ENCODE data around the gene KRTAP10-12.
"Not testable (repeated sequence)": the region's sequence is repeated elsewhere in the genome, so short reads cannot be mapped to it uniquely, and the experiment has no call there.

The KRTAP10-12 gene

DNA sequence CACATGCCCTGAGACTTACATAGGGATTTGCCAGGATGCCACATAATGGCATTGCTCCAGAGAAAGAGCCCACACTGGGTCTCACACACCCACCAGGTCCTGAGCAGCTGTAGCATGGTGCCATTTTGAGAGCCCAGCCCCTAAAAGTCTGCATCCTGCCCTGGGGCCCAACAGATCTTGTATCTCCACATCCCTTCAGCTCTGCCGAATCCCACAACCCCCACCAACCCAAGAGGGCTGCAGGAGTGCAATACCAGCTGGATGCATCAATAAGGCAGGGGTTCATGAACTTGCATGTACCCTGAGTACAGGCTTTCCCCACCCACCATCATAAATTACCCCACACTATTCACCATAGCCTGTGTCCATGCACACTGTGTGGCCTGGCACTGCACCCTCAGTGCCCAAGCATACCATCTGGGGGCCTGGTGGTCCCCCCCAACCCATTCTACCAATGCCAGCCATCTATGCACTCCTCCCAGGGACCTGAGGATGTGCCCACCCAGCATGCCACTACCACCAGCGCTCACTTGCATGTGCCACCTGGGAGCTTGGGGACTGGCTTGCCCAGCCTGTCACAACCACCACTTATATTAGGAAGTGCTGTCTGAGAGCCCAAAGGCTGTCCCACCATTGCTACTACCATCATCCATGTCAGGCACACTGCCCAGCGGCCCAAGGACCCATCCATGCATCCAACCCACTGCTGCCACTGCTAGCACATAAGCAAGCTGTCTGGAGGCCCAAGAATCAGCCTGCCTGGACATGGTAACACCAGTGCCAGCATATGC is 26.1 kb upstream of the KRTAP10-12 start:
- H3K4me1 ChIP-seq (ENCODE audit: control insufficient read depth, insufficient read depth, low read length, poor library complexity, severe bottlenecking), result no peaks in the 10 kb centered on the region
- no peaks in the 10 kb centered on the region for H3K27me3 ChIP-seq (replicated peaks; ENCODE audit: control insufficient read depth, insufficient read depth, low read length, poor library complexity, severe bottlenecking)
- H3K9me3 ChIP-seq (ENCODE audit: control insufficient read depth, low read length), result peaks cover 6% of the 10 kb centered on the region
- no peak overlapping the region for H3K27ac ChIP-seq (ENCODE audit: insufficient read depth, low read length, poor library complexity, severe bottlenecking)
- no peaks in the 10 kb centered on the region for H3K36me3 ChIP-seq (ENCODE audit: control insufficient read depth, insufficient read depth, low read length)
- no peak overlapping the region for H3K4me3 ChIP-seq (ENCODE audit: insufficient read depth, low read depth, low read length, poor library complexity, severe bottlenecking)
- no peak for DNase-seq

DNA sequence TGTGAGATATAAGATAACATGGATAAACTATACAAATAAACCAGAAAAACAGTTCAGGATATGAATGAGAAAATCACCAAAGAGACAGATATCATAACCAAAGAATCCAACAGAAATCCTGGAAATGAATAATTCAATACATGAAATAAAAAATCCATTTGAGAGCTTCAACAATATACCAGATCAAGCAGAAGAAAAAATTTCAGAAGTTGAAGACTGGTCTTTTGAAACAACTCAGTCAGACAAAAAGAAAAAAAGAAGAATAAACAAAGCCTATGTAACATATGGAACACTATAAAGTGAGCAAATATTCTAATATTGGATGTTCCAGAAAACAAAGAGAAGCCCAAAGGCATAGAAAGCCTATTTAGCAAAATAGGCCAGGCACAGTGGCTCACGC is 25.1 kb upstream of the KRTAP10-12 start:
- Histone ChIP-seq H3K9me3 (ENCODE audit: control insufficient read depth, low read length) (peaks cover 6% of the 10 kb centered on the region), H3K4me1 (ENCODE audit: control insufficient read depth, insufficient read depth, low read length, poor library complexity, severe bottlenecking) (no peaks in the 10 kb centered on the region), H3K27me3 (replicated peaks; ENCODE audit: control insufficient read depth, insufficient read depth, low read length, poor library complexity, severe bottlenecking) (no peaks in the 10 kb centered on the region), H3K27ac (ENCODE audit: insufficient read depth, low read length, poor library complexity, severe bottlenecking) (no peak overlapping the region), H3K4me3 (ENCODE audit: insufficient read depth, low read depth, low read length, poor library complexity, severe bottlenecking) (no peak overlapping the region), H3K36me3 (ENCODE audit: control insufficient read depth, insufficient read depth, low read length) (no peaks in the 10 kb centered on the region)
- DNase-seq, result no peak

DNA sequence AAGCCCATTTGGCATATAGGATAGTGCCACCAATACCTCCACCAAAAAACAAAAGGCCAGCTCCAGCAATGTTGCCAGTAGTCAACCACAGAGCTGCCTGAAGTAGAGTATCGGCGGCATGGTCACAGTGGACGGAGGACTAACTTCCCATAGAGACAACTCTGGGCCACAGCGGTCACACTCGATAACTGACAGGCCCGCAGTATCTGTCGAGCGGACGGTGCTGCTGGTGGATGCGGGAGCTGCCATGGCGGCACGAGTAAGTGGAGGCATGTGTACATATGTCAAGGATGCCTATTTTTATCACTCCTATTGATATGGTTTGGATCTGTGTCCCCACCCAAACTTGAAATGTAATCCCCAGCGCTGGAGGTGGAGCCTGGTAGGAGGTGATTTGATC is 19.1 kb upstream of the KRTAP10-12 start:
- Histone ChIP-seq H3K36me3 (ENCODE audit: control insufficient read depth, insufficient read depth, low read length) (no peaks in the 10 kb centered on the region), H3K4me1 (ENCODE audit: control insufficient read depth, insufficient read depth, low read length, poor library complexity, severe bottlenecking) (no peaks in the 10 kb centered on the region), H3K27ac (ENCODE audit: insufficient read depth, low read length, poor library complexity, severe bottlenecking) (no peak overlapping the region), H3K9me3 (ENCODE audit: control insufficient read depth, low read length) (no peaks in the 10 kb centered on the region), H3K27me3 (replicated peaks; ENCODE audit: control insufficient read depth, insufficient read depth, low read length, poor library complexity, severe bottlenecking) (no peaks in the 10 kb centered on the region), H3K4me3 (ENCODE audit: insufficient read depth, low read depth, low read length, poor library complexity, severe bottlenecking) (no peak overlapping the region)
- no peak for DNase-seq

DNA sequence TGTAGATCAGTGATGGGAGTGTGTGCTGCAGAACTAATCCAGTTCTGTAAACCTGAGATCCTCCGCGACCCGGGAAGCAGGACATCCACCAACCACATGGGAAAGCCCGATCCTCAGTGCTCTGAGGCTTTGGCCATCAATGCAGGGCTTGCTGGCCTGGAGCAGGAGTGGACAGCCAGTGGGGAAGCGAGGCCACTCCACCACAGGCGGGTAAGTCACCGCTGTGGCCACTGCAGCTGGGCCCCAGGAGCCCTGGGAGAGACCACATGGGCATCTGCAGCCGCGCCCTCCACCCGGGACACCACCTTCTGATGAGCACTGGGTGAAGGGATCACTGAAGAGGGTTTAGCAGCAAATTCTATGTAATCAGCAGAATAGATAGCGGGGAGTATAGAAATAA is 15.8 kb upstream of the KRTAP10-12 start:
- Histone ChIP-seq H3K27me3 (replicated peaks; ENCODE audit: control insufficient read depth, insufficient read depth, low read length, poor library complexity, severe bottlenecking) (no peaks in the 10 kb centered on the region), H3K4me3 (ENCODE audit: insufficient read depth, low read depth, low read length, poor library complexity, severe bottlenecking) (no peak overlapping the region), H3K9me3 (ENCODE audit: control insufficient read depth, low read length) (no peaks in the 10 kb centered on the region), H3K27ac (ENCODE audit: insufficient read depth, low read length, poor library complexity, severe bottlenecking) (no peak overlapping the region), H3K36me3 (ENCODE audit: control insufficient read depth, insufficient read depth, low read length) (no peaks in the 10 kb centered on the region), H3K4me1 (ENCODE audit: control insufficient read depth, insufficient read depth, low read length, poor library complexity, severe bottlenecking) (no peaks in the 10 kb centered on the region)
- no peak for DNase-seq

DNA sequence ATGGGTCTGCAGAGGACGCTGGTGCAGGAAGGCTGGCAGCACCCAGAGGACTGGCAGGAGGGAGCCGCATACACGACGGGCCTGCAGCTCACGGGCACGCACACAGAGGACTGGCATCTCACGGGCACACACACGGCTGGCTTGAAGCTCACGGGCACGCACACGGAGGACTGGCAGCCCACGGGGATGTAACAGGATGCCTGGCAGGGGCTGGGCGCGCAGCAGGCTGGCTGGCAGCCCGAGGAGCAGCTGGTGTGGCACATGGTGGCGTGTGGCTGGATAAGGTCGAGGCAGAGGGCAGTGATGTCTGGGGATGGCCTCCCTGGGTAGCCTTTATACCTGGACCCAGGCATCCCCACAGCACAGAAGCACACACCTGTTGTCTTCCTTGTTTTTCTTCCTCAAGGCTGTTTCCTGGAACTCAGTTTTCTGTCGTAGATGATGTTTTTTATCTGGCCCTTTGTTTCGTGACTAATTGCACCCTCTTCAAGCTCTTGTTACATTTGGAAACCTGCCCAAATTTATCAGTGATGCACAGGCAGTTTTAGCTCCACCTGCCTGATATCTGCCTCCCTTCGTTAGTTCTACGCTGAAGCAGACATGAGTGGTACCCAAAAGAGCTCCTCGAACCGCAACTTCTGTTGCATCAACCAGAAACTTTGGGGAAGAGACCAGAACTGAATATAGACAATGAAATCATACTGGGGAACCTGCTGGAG is 15.0 kb upstream of the KRTAP10-12 start, which contains the start of gene KRTAP12-1:
TSS of gene KRTAP12-1 (minus strand) at position 303 of the 719 bp plus-strand sequence. CDS start at position 263, 40 bp downstream.
- H3K27ac ChIP-seq (ENCODE audit: insufficient read depth, low read length, poor library complexity, severe bottlenecking), result no peak within 1 kb of the TSS
- no peak for DNase-seq
- no peaks in the 10 kb centered on the region for H3K27me3 ChIP-seq (replicated peaks; ENCODE audit: control insufficient read depth, insufficient read depth, low read length, poor library complexity, severe bottlenecking)
- H3K4me3 ChIP-seq (ENCODE audit: insufficient read depth, low read depth, low read length, poor library complexity, severe bottlenecking), result no peak within 1 kb of the TSS
- H3K36me3 ChIP-seq (ENCODE audit: control insufficient read depth, insufficient read depth, low read length), result no peaks in the 10 kb centered on the region
- no peaks in the 10 kb centered on the region for H3K4me1 ChIP-seq (ENCODE audit: control insufficient read depth, insufficient read depth, low read length, poor library complexity, severe bottlenecking)
- H3K9me3 ChIP-seq (ENCODE audit: control insufficient read depth, low read length), result no peaks in the 10 kb centered on the region

DNA sequence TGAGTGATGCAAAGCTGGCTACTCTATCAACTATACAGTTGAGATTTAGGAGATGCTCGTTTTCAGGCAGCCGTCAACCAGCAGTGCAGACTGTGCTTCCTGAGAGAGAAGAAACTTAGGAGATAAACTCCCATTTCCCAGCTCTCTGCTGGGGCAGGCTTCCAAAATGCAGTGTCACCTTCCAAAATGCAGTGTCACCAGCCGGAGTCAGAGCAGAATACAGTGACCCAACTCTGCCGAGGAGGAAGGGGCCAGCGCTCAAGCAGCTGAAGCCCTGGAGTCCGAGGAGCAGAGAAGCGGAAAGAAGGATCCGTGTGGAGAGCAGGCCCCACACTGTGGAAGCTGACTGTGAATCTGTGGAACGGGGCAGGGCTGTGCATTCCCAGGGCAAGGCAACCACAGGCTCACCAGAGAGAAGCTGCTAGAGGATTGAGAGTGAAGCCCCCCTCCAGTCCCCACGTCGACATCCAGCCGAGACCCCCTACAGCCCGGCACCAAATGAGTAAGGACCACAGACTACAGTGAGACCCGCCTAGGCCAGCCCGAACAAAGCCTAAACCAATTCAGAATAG is 14.3 kb upstream of the KRTAP10-12 start:
- H3K36me3 ChIP-seq (ENCODE audit: control insufficient read depth, insufficient read depth, low read length), result no peaks in the 10 kb centered on the region
- H3K4me3 ChIP-seq (ENCODE audit: insufficient read depth, low read depth, low read length, poor library complexity, severe bottlenecking), result no peak overlapping the region
- no peaks in the 10 kb centered on the region for H3K4me1 ChIP-seq (ENCODE audit: control insufficient read depth, insufficient read depth, low read length, poor library complexity, severe bottlenecking)
- no peaks in the 10 kb centered on the region for H3K9me3 ChIP-seq (ENCODE audit: control insufficient read depth, low read length)
- H3K27ac ChIP-seq (ENCODE audit: insufficient read depth, low read length, poor library complexity, severe bottlenecking), result no peak overlapping the region
- no peak for DNase-seq
- H3K27me3 ChIP-seq (replicated peaks; ENCODE audit: control insufficient read depth, insufficient read depth, low read length, poor library complexity, severe bottlenecking), result no peaks in the 10 kb centered on the region

DNA sequence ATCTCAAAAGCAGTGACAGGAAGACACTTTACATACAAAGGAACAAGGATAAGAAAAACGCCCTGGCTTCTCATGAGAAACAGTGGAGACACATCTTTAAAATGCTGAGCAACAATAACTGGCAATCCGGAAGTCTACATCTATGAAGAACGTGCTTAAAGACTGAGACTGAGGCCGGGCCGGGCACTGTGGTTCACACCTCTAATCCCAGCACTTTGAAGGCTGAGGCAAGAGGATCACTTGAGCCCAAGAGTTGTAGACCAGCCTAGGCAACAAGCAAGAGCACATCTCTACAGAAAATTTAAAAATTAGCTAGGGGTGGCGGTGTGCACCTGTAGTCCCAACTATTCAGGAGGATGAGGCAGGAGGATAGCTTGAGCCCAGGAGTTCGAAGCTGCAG is 12.9 kb upstream of the KRTAP10-12 start:
- Histone ChIP-seq H3K4me3 (ENCODE audit: insufficient read depth, low read depth, low read length, poor library complexity, severe bottlenecking) (no peak overlapping the region), H3K27ac (ENCODE audit: insufficient read depth, low read length, poor library complexity, severe bottlenecking) (no peak overlapping the region), H3K27me3 (replicated peaks; ENCODE audit: control insufficient read depth, insufficient read depth, low read length, poor library complexity, severe bottlenecking) (no peaks in the 10 kb centered on the region), H3K36me3 (ENCODE audit: control insufficient read depth, insufficient read depth, low read length) (no peaks in the 10 kb centered on the region), H3K4me1 (ENCODE audit: control insufficient read depth, insufficient read depth, low read length, poor library complexity, severe bottlenecking) (no peaks in the 10 kb centered on the region), H3K9me3 (ENCODE audit: control insufficient read depth, low read length) (no peaks in the 10 kb centered on the region)
- no peak for DNase-seq

DNA sequence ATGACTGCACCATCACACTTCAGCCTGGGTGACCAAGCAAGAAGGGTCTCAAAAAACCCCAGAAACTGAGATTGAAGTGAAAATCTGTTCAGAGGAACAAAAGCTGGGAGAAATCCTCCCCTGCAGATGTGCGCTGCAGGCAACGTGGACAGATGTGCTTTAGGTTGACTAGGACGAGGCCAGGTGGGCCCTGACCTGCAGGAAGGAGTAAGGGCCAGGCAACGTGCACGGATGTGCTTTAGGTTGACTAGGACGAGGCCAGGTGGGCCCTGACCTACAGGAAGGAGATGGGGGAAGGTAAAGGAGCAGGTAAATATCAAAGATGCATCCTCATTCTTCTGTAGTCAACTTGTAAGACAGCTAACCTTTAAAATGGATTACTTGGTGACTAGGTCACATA is 12.5 kb upstream of the KRTAP10-12 start:
- no peak for DNase-seq
- H3K4me3 ChIP-seq (ENCODE audit: insufficient read depth, low read depth, low read length, poor library complexity, severe bottlenecking), result no peak overlapping the region
- no peaks in the 10 kb centered on the region for H3K9me3 ChIP-seq (ENCODE audit: control insufficient read depth, low read length)
- H3K36me3 ChIP-seq (ENCODE audit: control insufficient read depth, insufficient read depth, low read length), result no peaks in the 10 kb centered on the region
- H3K27me3 ChIP-seq (replicated peaks; ENCODE audit: control insufficient read depth, insufficient read depth, low read length, poor library complexity, severe bottlenecking), result no peaks in the 10 kb centered on the region
- no peak overlapping the region for H3K27ac ChIP-seq (ENCODE audit: insufficient read depth, low read length, poor library complexity, severe bottlenecking)
- no peaks in the 10 kb centered on the region for H3K4me1 ChIP-seq (ENCODE audit: control insufficient read depth, insufficient read depth, low read length, poor library complexity, severe bottlenecking)

DNA sequence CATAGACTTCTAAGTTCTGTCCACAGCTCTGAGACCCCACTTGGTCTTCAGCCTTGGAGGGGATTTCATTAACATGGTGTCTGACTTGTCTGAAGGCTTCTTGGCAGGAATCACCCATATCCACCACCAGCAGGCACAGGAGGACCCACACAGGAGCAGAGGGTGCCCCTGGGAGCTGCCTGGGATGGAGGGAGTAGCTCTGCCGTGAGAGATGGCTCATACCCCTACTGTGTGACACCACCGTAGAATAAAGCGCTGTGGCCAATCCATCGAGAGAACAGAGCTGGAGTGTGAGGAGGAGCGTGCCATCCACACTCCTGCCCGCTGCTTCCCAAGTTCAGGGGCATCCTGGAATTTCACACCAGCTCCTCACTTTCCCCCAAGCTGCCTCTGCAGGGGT is 11.9 kb upstream of the KRTAP10-12 start:
- not testable (repeated sequence) for H3K9me3 ChIP-seq (ENCODE audit: control insufficient read depth, low read length); H3K4me3 ChIP-seq (ENCODE audit: insufficient read depth, low read depth, low read length, poor library complexity, severe bottlenecking); H3K27me3 ChIP-seq (replicated peaks; ENCODE audit: control insufficient read depth, insufficient read depth, low read length, poor library complexity, severe bottlenecking); H3K4me1 ChIP-seq (ENCODE audit: control insufficient read depth, insufficient read depth, low read length, poor library complexity, severe bottlenecking); DNase-seq; H3K27ac ChIP-seq (ENCODE audit: insufficient read depth, low read length, poor library complexity, severe bottlenecking); H3K36me3 ChIP-seq (ENCODE audit: control insufficient read depth, insufficient read depth, low read length)

Measured in effector memory CD4-positive, alpha-beta T cell (primary cell).